Neural cell (in vitro differentiated cells): ENCODE results near the gene PRRT3. TPM values are rescaled to one million over a fixed set of nuclear protein-coding genes. Genes with fewer than 3 reads are reported as not detected.

ENCODE experiments used
- H2AFZ ChIP-seq: fragments of 200-600, 300-800 bp; sonication (generic), shearing (Covaris generic); 2 replicates; pipeline ENCODE4 v1.6.0; 2014; ENCODE audit warnings: low read depth, mild to moderate bottlenecking, antibody characterized with exemption, low read length, moderate library complexity
- H3F3A ChIP-seq: fragments of 200-600 bp; shearing (Covaris generic); 2 replicates; pipeline ENCODE4 v1.6.1; 2016; ENCODE audit warnings: mild to moderate bottlenecking, moderate library complexity, mixed read lengths, antibody characterized with exemption, low read length; ENCODE audit not compliant: insufficient read depth, poor library complexity, severe bottlenecking
- H3K27ac ChIP-seq: fragments of 200-600, 300-800 bp; sonication (generic), shearing (Covaris generic); 2 replicates; pipeline ENCODE4 v1.5.1; 2014; ENCODE audit warnings: mild to moderate bottlenecking, low read length, moderate library complexity
- H3K27me3 ChIP-seq: fragments of 300-800, 200-600 bp; sonication (generic), shearing (Covaris generic); 2 replicates; pipeline ENCODE4 v1.6.0; 2014; ENCODE audit warnings: mild to moderate bottlenecking, low read depth, low read length, moderate library complexity; ENCODE audit not compliant: insufficient read depth
- H3K36me3 ChIP-seq: fragments of 300-800, 200-600 bp; sonication (generic), shearing (Covaris generic); 2 replicates; pipeline ENCODE4 v1.5.1; 2014; ENCODE audit warnings: mild to moderate bottlenecking, antibody characterized with exemption, low read length, moderate library complexity; ENCODE audit not compliant: insufficient read depth
- H3K4me2 ChIP-seq: fragments of 300-800, 200-600 bp; sonication (generic), shearing (Covaris generic); 2 replicates; pipeline ENCODE4 v1.6.0; 2014; ENCODE audit warnings: mild to moderate bottlenecking, low read length
- H3K4me3 ChIP-seq: fragments of 300-800, 200-600 bp; sonication (generic), shearing (Covaris generic); 2 replicates; pipeline ENCODE4 v1.5.1; 2014; ENCODE audit warnings: mild to moderate bottlenecking, low read length, moderate library complexity
- H3K79me2 ChIP-seq: fragments of 200-600 bp; shearing (Covaris generic); replicated peaks from 2 replicates; pipeline ENCODE4 v1.6.0; 2014; ENCODE audit warnings: mild to moderate bottlenecking, low read length, moderate library complexity; ENCODE audit not compliant: insufficient read depth
- H3K9ac ChIP-seq: fragments of 300-800, 200-600 bp; sonication (generic), shearing (Covaris generic); 2 replicates; pipeline ENCODE4 v1.6.1; 2016; ENCODE audit warnings: mild to moderate bottlenecking, low read length, mixed read lengths
- H3K9me2 ChIP-seq: fragments of 200-600 bp; shearing (Covaris generic); 2 replicates; pipeline ENCODE4 v1.6.1; 2016; ENCODE audit warnings: mild to moderate bottlenecking, low read length, mixed read lengths; ENCODE audit not compliant: insufficient read depth
- H3K9me3 ChIP-seq: fragments of 200-600, 300-800 bp; sonication (generic), shearing (Covaris generic); 2 replicates; pipeline ENCODE4 v1.6.1; 2016; ENCODE audit warnings: mild to moderate bottlenecking, mixed run types, low read length, moderate library complexity, mixed read lengths
- H4K20me1 ChIP-seq: fragments of 200-600 bp; shearing (Covaris generic); 2 replicates; pipeline ENCODE4 v1.6.1; 2016; ENCODE audit warnings: mild to moderate bottlenecking, mixed run types; ENCODE audit not compliant: insufficient read depth
- CTCF ChIP-seq: fragments of 450-650 bp; IDR thresholded peaks from 2 replicates; pipeline ENCODE4 v1.5.1; 2014; ENCODE audit warnings: antibody characterized with exemption, mild to moderate bottlenecking, moderate library complexity; ENCODE audit not compliant: poor library complexity, severe bottlenecking
- EP300 ChIP-seq: fragments of 450-650 bp; conservative IDR thresholded peaks from 2 replicates; pipeline ENCODE4 v1.6.1; 2014; ENCODE audit warnings: antibody characterized with exemption, mild to moderate bottlenecking, moderate library complexity; ENCODE audit not compliant: poor library complexity, severe bottlenecking
- EZH2 ChIP-seq: fragments of 200-600, 300-800 bp; shearing (Covaris generic), sonication (generic); IDR thresholded peaks from 2 replicates; pipeline ENCODE4 v1.6.1; 2014; ENCODE audit warnings: antibody characterized with exemption, low read length, borderline replicate concordance, mild to moderate bottlenecking; ENCODE audit not compliant: insufficient read depth, poor library complexity, severe bottlenecking
- MXI1 ChIP-seq: fragments of 450-650 bp; conservative IDR thresholded peaks from 2 replicates; pipeline ENCODE4 v1.6.1; 2014; ENCODE audit warnings: antibody characterized with exemption, mild to moderate bottlenecking; ENCODE audit not compliant: poor library complexity, severe bottlenecking
- POLR2AphosphoS5 ChIP-seq: IDR thresholded peaks from 2 replicates; pipeline ENCODE4 v1.6.1; 2012
- RAD21 ChIP-seq: fragments of 450-650 bp; conservative IDR thresholded peaks from 2 replicates; pipeline ENCODE4 v1.6.1; 2014; ENCODE audit warnings: antibody characterized with exemption, mild to moderate bottlenecking, moderate library complexity
- REST ChIP-seq: IDR thresholded peaks from 2 replicates; pipeline ENCODE4 v1.6.1; 2012; ENCODE audit warnings: borderline replicate concordance
- SMC3 ChIP-seq: fragments of 450-650 bp; conservative IDR thresholded peaks from 2 replicates; pipeline ENCODE4 v1.6.1; 2014; ENCODE audit warnings: antibody characterized with exemption, mild to moderate bottlenecking, moderate library complexity; ENCODE audit not compliant: poor library complexity
- TAF1 ChIP-seq: IDR thresholded peaks from 2 replicates; pipeline ENCODE4 v1.6.1; 2012; ENCODE audit warnings: low read depth
- polyA plus RNA-seq: library from polyadenylated mRNA; depleted of rRNA; stranded (reverse); fragments of >200 nt; gene quantifications from 2 replicates; pipeline ENCODE4 v1.2.3, GENCODE V29; 2014

Gene PRRT3
- polyA plus RNA-seq, 1 donor from 2014 or later: 2.9 TPM

GRCh38 chr3:9913601-9914000 lies 38.6 kb downstream of the PRRT3 start:
- Histone ChIP-seq H3K36me3 (no peaks in the 10 kb centered on the region), H3K4me3 (no peak overlapping the region), H2AFZ (no peak overlapping the region), H3K79me2 (no peaks in the 10 kb centered on the region), H3K4me2 (no peak overlapping the region), H3K9ac (no peak overlapping the region), H3K9me2 (no peaks in the 10 kb centered on the region), H3K9me3 (no peaks in the 10 kb centered on the region), H3K27me3 (peaks cover 16% of the 10 kb centered on the region), H3K27ac (no peak overlapping the region), H3F3A (no peaks in the 10 kb centered on the region), H4K20me1 (no peaks in the 10 kb centered on the region)
- no peak for TF ChIP-seq SMC3
- TF ChIP-seq RAD21: no peak
- TF ChIP-seq MXI1: no peak
- no peak for TF ChIP-seq EZH2
- TF ChIP-seq CTCF: no peak
- no peak for TF ChIP-seq POLR2AphosphoS5
- no peak for TF ChIP-seq EP300
- TF ChIP-seq REST: no peak
- no peak for TF ChIP-seq TAF1

- H3K9me3 ChIP-seq: no peaks in the 10 kb centered on the region
- H2AFZ ChIP-seq: no peak overlapping the region
- no peak overlapping the region for H3K4me2 ChIP-seq
- H3F3A ChIP-seq: no peaks in the 10 kb centered on the region
- H3K27ac ChIP-seq: no peak overlapping the region
- peaks cover 16% of the 10 kb centered on the region for H3K27me3 ChIP-seq
- TF ChIP-seq RAD21: no peak
- no peaks in the 10 kb centered on the region for H3K9me2 ChIP-seq
- no peak overlapping the region for H3K9ac ChIP-seq
- no peaks in the 10 kb centered on the region for H3K79me2 ChIP-seq
- H3K4me3 ChIP-seq: no peak overlapping the region
- H3K36me3 ChIP-seq: no peaks in the 10 kb centered on the region
- no peaks in the 10 kb centered on the region for H4K20me1 ChIP-seq
Measured at GRCh38 chr3:9912294-9912935, 39.8 kb downstream of the PRRT3 start.

DNA sequence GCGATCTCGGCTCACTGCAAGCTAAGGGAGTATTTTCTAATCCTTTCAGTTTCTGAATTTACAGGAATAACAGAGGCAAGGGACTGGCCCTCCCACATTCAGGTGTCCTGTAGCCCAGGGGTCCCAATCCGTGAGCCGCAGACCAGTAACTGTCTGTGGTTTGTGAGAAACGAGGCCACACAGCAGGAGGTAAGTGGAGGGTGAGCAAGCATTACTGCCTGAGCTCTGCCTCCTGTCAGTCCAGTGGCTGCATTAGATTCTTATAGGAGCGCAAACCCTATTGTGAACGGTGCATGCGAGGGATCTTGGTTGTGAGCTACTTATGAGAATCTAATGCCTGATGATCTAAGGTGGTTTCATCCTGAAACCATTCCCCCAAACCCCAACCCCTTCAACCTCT lies 40.3 kb downstream of the PRRT3 start:
- TF ChIP-seq POLR2AphosphoS5 (no peak), MXI1 (no peak), CTCF (no peak), EZH2 (no peak), REST (no peak), EP300 (no peak), TAF1 (no peak), RAD21 (no peak), SMC3 (no peak)
- H3K4me3 ChIP-seq: no peak overlapping the region
- H4K20me1 ChIP-seq: no peaks in the 10 kb centered on the region
- no peaks in the 10 kb centered on the region for H3K79me2 ChIP-seq
- no peaks in the 10 kb centered on the region for H3F3A ChIP-seq
- peaks cover 16% of the 10 kb centered on the region for H3K27me3 ChIP-seq
- H2AFZ ChIP-seq: no peak overlapping the region
- H3K9me3 ChIP-seq: no peaks in the 10 kb centered on the region
- no peaks in the 10 kb centered on the region for H3K36me3 ChIP-seq
- no peak overlapping the region for H3K9ac ChIP-seq
- no peak overlapping the region for H3K27ac ChIP-seq
- no peaks in the 10 kb centered on the region for H3K9me2 ChIP-seq
- no peak overlapping the region for H3K4me2 ChIP-seq
